HepG2 (cell line): Measurements from ENCODE around the gene POLR3H. TPM values are rescaled to one million over a fixed set of nuclear protein-coding genes. Genes with fewer than 3 reads are reported as not detected.

Experiments used
- ATAC-seq: fragments of 200-7000 bp; cut with Tn5 transposase; 3 replicates; pipeline ENCODE4 v1.9.1; 2020; ENCODE audit warnings: mild to moderate bottlenecking, moderate library complexity
- BruUV-seq: library from RNA; stranded (reverse); fragments of 400-500 nt; replicated peaks from 2 replicates; lab custom pipeline; 2021; lab: Mats Ljungman, UMichigan
- CTCF ChIA-PET: fragments of 300-600 bp; formaldehyde crosslinking; extraction: SDS; loops from one replicate; lab custom pipeline; 2021; ENCODE audit warnings: low total read pairs, inconsistent platforms, low intra/inter-chr PET ratio; lab: Yijun Ruan, JAX
- POLR2A ChIA-PET: fragments of 350-600 bp; sonication (Branson Sonifier 250); formaldehyde crosslinking; loops from one replicate; lab custom pipeline; 2020; ENCODE audit warnings: antibody characterized with exemption, inconsistent platforms; lab: Yijun Ruan, JAX
- DNase-seq: peaks from one replicate; pipeline ENCODE4 v3.0.0-alpha.2; 2015; ENCODE audit warnings: low spot score
- FAIRE-seq: peaks from 3 replicates; lab custom pipeline; 2011; peaks lifted over from hg19 to GRCh38; lab: Jason Lieb, UNC
- H2AFZ ChIP-seq: one replicate; pipeline ENCODE4 v1.6.1; 2011; ENCODE audit warnings: low read length, inconsistent platforms
- H3K27ac ChIP-seq: fragments of 300-600 bp; 3 replicates; pipeline ENCODE4 v1.8.0; 2011; ENCODE audit warnings: mixed run types, mild to moderate bottlenecking, mixed read lengths, low read length, inconsistent platforms; ENCODE audit not compliant: insufficient read depth; ENCODE audit errors: extremely low read length
- H3K27me3 ChIP-seq, 2 experiments: fragments of 200-600 bp in 1 of 2; 2 replicates in 1 of 2; 3 replicates in 1 of 2; pipeline versions ENCODE4 v1.6.0 to v1.8.0; 2011; ENCODE audit warnings: low read length in 2 of 2, mild to moderate bottlenecking in 2 of 2, moderate library complexity in 2 of 2, inconsistent platforms in 1 of 2; ENCODE audit not compliant: insufficient read depth in 2 of 2, control insufficient read depth in 1 of 2
- H3K36me3 ChIP-seq, 2 experiments: fragments of 200-600 bp in 1 of 2; replicated peaks in 1 of 2; 2 replicates in 1 of 2; 3 replicates in 1 of 2; pipeline versions ENCODE4 v1.5.1 to v1.8.0; 2011; ENCODE audit warnings: low read length in 2 of 2, inconsistent platforms in 1 of 2; ENCODE audit not compliant: insufficient read depth in 2 of 2, control insufficient read depth in 1 of 2
- H3K4me1 ChIP-seq: 2 replicates; pipeline ENCODE4 v1.5.1; 2012; ENCODE audit warnings: low read length, inconsistent platforms; ENCODE audit not compliant: insufficient read depth
- H3K4me2 ChIP-seq: 2 replicates; pipeline ENCODE4 v1.6.0; 2011; ENCODE audit warnings: low read depth, low read length, inconsistent platforms
- H3K4me3 ChIP-seq, 3 experiments: fragments of 200-600 bp in 1 of 3; sonication (generic), shearing (Covaris generic) in 1 of 3; replicated peaks in 1 of 3; 2 replicates each; pipeline ENCODE4 v1.5.1; 2011 to 2016; ENCODE audit warnings: low read length in 3 of 3, inconsistent platforms in 2 of 3, low read depth in 2 of 3, mild to moderate bottlenecking in 2 of 3, control low read depth in 1 of 3, mixed read lengths in 1 of 3; ENCODE audit not compliant: insufficient read depth in 1 of 3
- H3K79me2 ChIP-seq: one replicate; pipeline ENCODE4 v1.6.1; 2011; ENCODE audit warnings: low read length, inconsistent platforms; ENCODE audit not compliant: insufficient read depth
- H3K9ac ChIP-seq: 2 replicates; pipeline ENCODE4 v1.6.0; 2011; ENCODE audit warnings: mild to moderate bottlenecking, low read depth, low read length, inconsistent platforms; ENCODE audit not compliant: insufficient read depth
- H3K9me3 ChIP-seq: 2 replicates; pipeline ENCODE4 v1.5.1; 2012; ENCODE audit warnings: mild to moderate bottlenecking, low read length
- H4K20me1 ChIP-seq: 2 replicates; pipeline ENCODE4 v1.6.0; 2011; ENCODE audit warnings: inconsistent platforms, mild to moderate bottlenecking, low read length, moderate library complexity; ENCODE audit not compliant: insufficient read depth
- HNRNPUL1 ChIP-seq: fragments of 200-400 bp; formaldehyde crosslinking; IDR thresholded peaks from 2 replicates; pipeline ENCODE4 v1.6.1; 2017; ENCODE audit warnings: low read depth, mild to moderate bottlenecking, low read length, moderate library complexity
- JUNB ChIP-seq: sonication (generic); formaldehyde crosslinking; IDR thresholded peaks from 2 replicates; pipeline ENCODE4 v1.8.0; 2022; ENCODE audit warnings: missing genetic modification reagents, mild to moderate bottlenecking, borderline replicate concordance
- MTA1 ChIP-seq: sonication (generic); formaldehyde crosslinking; IDR thresholded peaks from 2 replicates; pipeline ENCODE4 v1.4.0; 2020; ENCODE audit warnings: missing genetic modification reagents, mild to moderate bottlenecking, borderline replicate concordance
- NFIB ChIP-seq: sonication (generic); formaldehyde crosslinking; IDR thresholded peaks from 2 replicates; pipeline ENCODE4 v1.9.0; 2021; ENCODE audit warnings: missing genetic modification reagents, mild to moderate bottlenecking, borderline replicate concordance
- PHF21A ChIP-seq: sonication (generic); formaldehyde crosslinking; IDR thresholded peaks from 2 replicates; pipeline ENCODE4 v1.5.0; 2020; ENCODE audit warnings: mild to moderate bottlenecking, missing genetic modification reagents
- RAD21 ChIP-seq: fragments of 450-650 bp; formaldehyde crosslinking; IDR thresholded peaks from 2 replicates; pipeline ENCODE4 v1.5.0; 2020; ENCODE audit warnings: mild to moderate bottlenecking
- RFX5 ChIP-seq: IDR thresholded peaks from 2 replicates; pipeline ENCODE4 v1.6.1; 2011; ENCODE audit warnings: low read depth, low read length, improper control_type of control experiment
- SOX13 ChIP-seq, 3 experiments: fragments of 450-650 bp in 1 of 3; sonication (generic) in 1 of 3; formaldehyde crosslinking in 1 of 3; IDR thresholded peaks in 2 of 3; conservative IDR thresholded peaks in 1 of 3; 2 replicates each; pipeline versions ENCODE4 v1.5.0 to v1.6.1; 2016 to 2020; ENCODE audit warnings: antibody characterized with exemption in 1 of 3, mild to moderate bottlenecking in 1 of 3, missing compliant biosample characterization in 1 of 3, missing genetic modification reagents in 1 of 3, moderate library complexity in 1 of 3
- TP53 ChIP-seq: sonication (generic); formaldehyde crosslinking; conservative IDR thresholded peaks from 2 replicates; pipeline ENCODE4 v1.4.0; 2020; ENCODE audit warnings: missing genetic modification reagents
- U2AF2 ChIP-seq: fragments of 200-400 bp; formaldehyde crosslinking; IDR thresholded peaks from 2 replicates; pipeline ENCODE4 v1.6.1; 2017; ENCODE audit warnings: low read depth, mild to moderate bottlenecking, low read length
- ZNF138 ChIP-seq: sonication (generic); formaldehyde crosslinking; IDR thresholded peaks from 2 replicates; pipeline ENCODE4 v1.5.0; 2020; ENCODE audit warnings: mild to moderate bottlenecking, low read depth, missing genetic modification reagents
- ZNF569 ChIP-seq: sonication (generic); formaldehyde crosslinking; IDR thresholded peaks from 2 replicates; pipeline ENCODE4 v1.5.0; 2020; ENCODE audit warnings: mild to moderate bottlenecking, missing genetic modification reagents, moderate library complexity, borderline replicate concordance
- ZNF652 ChIP-seq: IDR thresholded peaks from 2 replicates; pipeline ENCODE4 v1.6.1; 2016; ENCODE audit warnings: low read depth, borderline replicate concordance
- ZNF703 ChIP-seq: sonication (generic); formaldehyde crosslinking; IDR thresholded peaks from 2 replicates; pipeline ENCODE4 v1.5.1; 2020; ENCODE audit warnings: missing genetic modification reagents, mild to moderate bottlenecking, moderate library complexity, borderline replicate concordance
- WGBS: methylation state at CpG from one replicate; pipeline ENCODE4 v1.1.6; 2017; ENCODE audit warnings: low lambda C conversion rate; 5-methylcytosine and 5-hydroxymethylcytosine counted together
- in situ Hi-C: cut with HindIII; loops from 2 replicates; pipeline ENCODE4 v1.10.0; 2017; ENCODE audit warnings: low pct_unique_long_range_greater_than_20kb; ENCODE audit not compliant: extremely low pct_ligation_motif_present
- intact Hi-C: fragments of 100-400 bp; cut with micrococcal nuclease; formaldehyde crosslinking; loops from one replicate; pipeline ENCODE4 v1.10.0; 2022; ENCODE audit not compliant: unreplicated experiment
- polyA plus RNA-seq, 8 experiments: library from polyadenylated mRNA; depleted of rRNA in 3 of 8; stranded (reverse) in 7 of 8; unstranded in 1 of 8; fragments of >200 nt; fragmentation: Illumina TruSeq in 4 of 8; extraction: Trizol in 4 of 8; gene quantifications; 2 replicates each; pipeline versions ENCODE4 v1.2.1 to v1.2.3, GENCODE V29; 2011 to 2016; ENCODE audit warnings: low read depth in 4 of 8, missing spikeins in 1 of 8, mixed read lengths in 1 of 8; ENCODE audit not compliant: insufficient read depth in 1 of 8
- total RNA-seq, 5 experiments: library from RNA; depleted of rRNA; stranded (reverse); fragments of >200 nt; fragmentation: Illumina TruSeq; extraction: Trizol; gene quantifications; 2 replicates each; pipeline ENCODE4 v1.2.3, GENCODE V29; 2016; ENCODE audit warnings: low read depth in 1 of 5
- TF ChIP-seq, protein P1 (sequence below), 2 experiments: sonication (generic) in 1 of 2; formaldehyde crosslinking in 1 of 2; IDR thresholded peaks; 2 replicates each; pipeline versions ENCODE4 v1.4.0 to v1.6.1; 2018 to 2020; ENCODE audit warnings: missing genetic modification reagents in 2 of 2, borderline replicate concordance in 1 of 2, low read depth in 1 of 2, mild to moderate bottlenecking in 1 of 2, missing biosample characterization in 1 of 2
- TF ChIP-seq, protein P2 (sequence below): sonication (generic); formaldehyde crosslinking; conservative IDR thresholded peaks from 2 replicates; pipeline ENCODE4 v1.5.0; 2020; ENCODE audit warnings: missing genetic modification reagents

POLR3H gene
- total and polyA plus RNA-seq, 2 of the 13 experiments (the other 11 are each of a cell fraction or from before 2014, with no cell fraction given), result 10.3 to 28.6 TPM

GRCh38 chr22:41511521-41511968 is 32.7 kb downstream of the POLR3H start:
- in situ Hi-C loops, result no loop called here
- TF ChIP-seq, protein P1, sequence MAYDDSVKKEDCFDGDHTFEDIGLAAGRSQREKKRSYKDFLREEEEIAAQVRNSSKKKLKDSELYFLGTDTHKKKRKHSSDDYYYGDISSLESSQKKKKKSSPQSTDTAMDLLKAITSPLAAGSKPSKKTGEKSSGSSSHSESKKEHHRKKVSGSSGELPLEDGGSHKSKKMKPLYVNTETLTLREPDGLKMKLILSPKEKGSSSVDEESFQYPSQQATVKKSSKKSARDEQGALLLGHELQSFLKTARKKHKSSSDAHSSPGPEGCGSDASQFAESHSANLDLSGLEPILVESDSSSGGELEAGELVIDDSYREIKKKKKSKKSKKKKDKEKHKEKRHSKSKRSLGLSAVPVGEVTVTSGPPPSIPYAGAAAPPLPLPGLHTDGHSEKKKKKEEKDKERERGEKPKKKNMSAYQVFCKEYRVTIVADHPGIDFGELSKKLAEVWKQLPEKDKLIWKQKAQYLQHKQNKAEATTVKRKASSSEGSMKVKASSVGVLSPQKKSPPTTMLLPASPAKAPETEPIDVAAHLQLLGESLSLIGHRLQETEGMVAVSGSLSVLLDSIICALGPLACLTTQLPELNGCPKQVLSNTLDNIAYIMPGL (CRISPR knock-in tag; IDR thresholded peaks at IDR 0.05; ENCODE audit: borderline replicate concordance in 1 of 2, low read depth in 1 of 2), result no peak
- no peak for TF ChIP-seq TP53
- TF ChIP-seq U2AF2, result no peak
- TF ChIP-seq, protein P2, sequence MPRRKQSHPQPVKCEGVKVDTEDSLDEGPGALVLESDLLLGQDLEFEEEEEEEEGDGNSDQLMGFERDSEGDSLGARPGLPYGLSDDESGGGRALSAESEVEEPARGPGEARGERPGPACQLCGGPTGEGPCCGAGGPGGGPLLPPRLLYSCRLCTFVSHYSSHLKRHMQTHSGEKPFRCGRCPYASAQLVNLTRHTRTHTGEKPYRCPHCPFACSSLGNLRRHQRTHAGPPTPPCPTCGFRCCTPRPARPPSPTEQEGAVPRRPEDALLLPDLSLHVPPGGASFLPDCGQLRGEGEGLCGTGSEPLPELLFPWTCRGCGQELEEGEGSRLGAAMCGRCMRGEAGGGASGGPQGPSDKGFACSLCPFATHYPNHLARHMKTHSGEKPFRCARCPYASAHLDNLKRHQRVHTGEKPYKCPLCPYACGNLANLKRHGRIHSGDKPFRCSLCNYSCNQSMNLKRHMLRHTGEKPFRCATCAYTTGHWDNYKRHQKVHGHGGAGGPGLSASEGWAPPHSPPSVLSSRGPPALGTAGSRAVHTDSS (CRISPR knock-in tag), result no peak
- no peak for TF ChIP-seq ZNF138
- TF ChIP-seq HNRNPUL1, result no peak
- TF ChIP-seq ZNF569 (CRISPR knock-in tag), result no peak
- TF ChIP-seq SOX13 (IDR thresholded peaks at IDR 0.05), result no peak
- no peak for TF ChIP-seq SOX13 (CRISPR knock-in tag; conservative IDR thresholded peaks at IDR 0.05 in 1 of 2, IDR thresholded peaks at IDR 0.05 in 1 of 2)
- no peak for TF ChIP-seq MTA1 (CRISPR knock-in tag)
- no peak for TF ChIP-seq PHF21A (CRISPR knock-in tag)
- no peak for TF ChIP-seq NFIB (CRISPR knock-in tag)
- no peak for TF ChIP-seq RFX5
- no peak for TF ChIP-seq ZNF703 (CRISPR knock-in tag)
- TF ChIP-seq ZNF652, result no peak
- TF ChIP-seq RAD21 (CRISPR knock-in tag), result no peak
- TF ChIP-seq JUNB (CRISPR knock-in tag), result no peak

More at GRCh38 chr22:41511521-41511968, 32.7 kb downstream of the POLR3H start:
- intact Hi-C loops, result no loop called here
- DNase-seq (no peak), ATAC-seq (no peak), FAIRE-seq (no peak)
- no peak overlapping the region for H3K27ac ChIP-seq
- peaks cover 10% of the 10 kb centered on the region for H3K4me1 ChIP-seq
- ChIA-PET CTCF (no interaction called here), POLR2A (interaction anchor here (0.6 kb wide), 1 partner anchor 130 kb away, joined by 3 read pairs; the partner anchor contains the start of gene TEF)
- 90% methylated on average over 2 of the region's 2 CpGs for WGBS
- BruUV-seq, result no TSS peak
- no peaks in the 10 kb centered on the region for H3K27me3 ChIP-seq
- H2AFZ ChIP-seq, result no peak overlapping the region
- H3K9me3 ChIP-seq, result no peaks in the 10 kb centered on the region
- H4K20me1 ChIP-seq, result no peaks in the 10 kb centered on the region
- H3K9ac ChIP-seq, result no peak overlapping the region
- no peak overlapping the region for H3K4me3 ChIP-seq
- H3K36me3 ChIP-seq, result peaks cover 23 to 72% of the 10 kb centered on the region in 2 experiments; a peak in 4 of 5 replicates
- no peaks in the 10 kb centered on the region for H3K79me2 ChIP-seq
- H3K4me2 ChIP-seq, result no peak overlapping the region
